ENCODE data around the gene EGLN2. TPM values are rescaled to one million over a fixed set of nuclear protein-coding genes. Genes with fewer than 3 reads are reported as not detected.
"Not testable (repeated sequence)": the region's sequence is repeated elsewhere in the genome, so short reads cannot be mapped to it uniquely, and the experiment has no call there.

The EGLN2 gene
- total RNA-seq, 1 donor from 2014 or later, result 27.0 TPM

DNA sequence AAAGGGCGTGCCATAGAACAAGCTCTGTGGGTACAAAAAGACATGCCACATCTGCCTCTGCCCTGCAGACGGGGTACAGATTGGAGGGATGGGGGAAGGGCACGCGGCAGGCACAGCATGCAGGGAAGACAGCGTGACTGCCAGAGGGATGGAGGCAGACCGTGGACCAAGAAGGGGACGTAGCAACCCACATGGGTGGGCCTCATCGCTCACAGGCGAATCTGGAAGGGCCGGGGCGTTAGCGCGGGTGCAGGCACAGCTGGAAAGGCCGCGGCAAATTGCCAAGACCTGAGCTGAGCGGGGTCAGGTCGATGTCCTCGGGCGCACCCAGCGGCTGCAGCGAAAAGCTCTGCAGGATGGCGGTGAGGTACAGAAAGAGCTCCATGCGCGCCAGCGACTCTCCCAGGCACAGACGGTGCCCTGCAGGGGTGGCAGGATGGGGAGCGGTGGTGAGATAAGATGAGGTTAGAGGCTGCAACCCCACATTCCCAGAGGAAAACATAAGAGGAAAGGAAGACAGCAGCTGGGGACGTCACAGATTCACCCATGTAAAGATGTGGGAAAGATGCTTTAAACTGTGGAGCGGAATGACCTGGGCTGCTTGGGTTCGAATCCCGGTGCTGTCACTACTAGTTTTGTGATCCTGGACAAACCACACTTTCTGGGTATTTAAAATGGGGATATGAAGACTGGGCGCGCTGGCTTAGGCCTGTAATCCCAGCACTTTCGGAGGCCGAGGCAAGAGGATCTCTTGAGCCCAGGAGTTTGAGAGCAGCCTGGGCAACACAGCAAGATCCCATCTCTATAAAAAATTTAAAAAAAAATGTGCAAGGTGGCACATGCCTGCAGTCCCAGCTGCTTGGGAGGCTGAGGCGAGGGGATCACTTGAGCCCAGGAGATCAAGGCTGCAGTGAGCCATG is 19.7 kb downstream of the EGLN2 start:
- H3K27me3 Mint-ChIP-seq (ENCODE audit: insufficient read depth, low read depth), result not testable (repeated sequence)

DNA sequence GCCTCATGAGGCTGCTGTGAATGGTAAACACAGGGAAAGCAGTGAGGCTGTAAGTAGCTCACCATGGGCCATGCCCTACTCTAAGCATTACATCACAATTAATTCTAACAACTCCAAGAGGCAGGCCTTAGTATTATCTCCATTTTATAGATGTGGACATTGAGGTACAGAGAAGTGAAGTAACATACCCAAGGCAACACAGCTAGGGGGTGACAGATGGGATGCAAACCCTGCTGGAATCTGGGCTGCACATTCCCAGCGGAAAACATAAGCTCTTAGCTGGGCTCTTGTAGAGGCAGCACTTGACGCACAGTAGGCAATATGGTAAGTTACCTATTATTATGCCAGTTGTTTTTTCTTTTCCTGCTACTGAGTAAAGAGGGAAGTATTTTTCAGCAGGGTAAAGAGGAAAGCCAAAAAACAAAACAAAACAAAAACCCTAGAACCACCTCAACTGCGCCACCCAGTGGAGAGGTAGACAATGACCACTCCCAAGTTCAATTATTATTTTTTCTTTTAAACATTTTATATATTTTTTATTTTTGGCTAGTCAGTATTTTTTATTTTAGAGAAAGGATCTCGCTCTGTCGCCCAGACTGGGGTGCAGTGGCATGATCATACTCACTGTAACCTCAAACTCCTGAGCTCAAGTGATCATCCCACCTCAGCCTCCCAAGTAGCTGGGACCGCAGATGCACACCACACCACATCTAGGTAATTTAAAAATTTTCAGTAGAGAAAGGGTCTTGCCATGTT is 20.7 kb downstream of the EGLN2 start:
- H3K4me3 ChIP-seq; H3K27me3 Mint-ChIP-seq (ENCODE audit: insufficient read depth, low read depth); DNase-seq (ENCODE audit: low spot score): not testable (repeated sequence)

More for the DNA sequence above, 19.7 kb downstream of the EGLN2 start:
- not testable (repeated sequence) for H3K27me3 ChIP-seq; H3K27ac ChIP-seq; H3K36me3 Mint-ChIP-seq; H3F3A ChIP-seq (ENCODE audit: low read depth); H3K9ac ChIP-seq; H3K36me3 ChIP-seq; H2AFZ ChIP-seq (replicated peaks); H3K9me3 Mint-ChIP-seq; H3K4me3 ChIP-seq; H4K20me1 ChIP-seq (ENCODE audit: low read depth); H3K9me3 ChIP-seq (ENCODE audit: low read depth); H3K79me2 ChIP-seq (ENCODE audit: low read depth)
- Histone ChIP-seq H3K4me2 (peak overlapping the region; percentile 59), H3K4me1 (peaks cover 14% of the 10 kb centered on the region)
- H3K4me1 Mint-ChIP-seq, result peaks cover 38% of the 10 kb centered on the region
- DNase-seq (ENCODE audit: low spot score), result peak; percentile 59
- H3K27ac Mint-ChIP-seq, result peak overlapping the region; percentile 21
- TF ChIP-seq CTCF (IDR thresholded peaks at IDR 0.05), result peak; percentile 44
- H3K4me3 Mint-ChIP-seq, result peak overlapping the region; percentile 65

GRCh38 chr19:40822161-40822560 is 23.2 kb downstream of the EGLN2 start:
- H3K4me2 ChIP-seq, result no peak overlapping the region
- DNase-seq (ENCODE audit: low spot score), result no peak
- no peak overlapping the region for H3K4me3 Mint-ChIP-seq

More for the DNA sequence above, 20.7 kb downstream of the EGLN2 start:
- not testable (repeated sequence) for H3K9me3 Mint-ChIP-seq; H3K9ac ChIP-seq; H4K20me1 ChIP-seq (ENCODE audit: low read depth); H3K4me2 ChIP-seq; H3K79me2 ChIP-seq (ENCODE audit: low read depth); H3K9me3 ChIP-seq (ENCODE audit: low read depth); H3K27ac Mint-ChIP-seq; H3K36me3 Mint-ChIP-seq; H2AFZ ChIP-seq (replicated peaks); H3K36me3 ChIP-seq; H3F3A ChIP-seq (ENCODE audit: low read depth); H3K4me3 Mint-ChIP-seq; H3K27ac ChIP-seq; H3K4me1 ChIP-seq; H3K27me3 ChIP-seq
- peak; percentile 81 for TF ChIP-seq CTCF (IDR thresholded peaks at IDR 0.05)
- peaks cover 36% of the 10 kb centered on the region for H3K4me1 Mint-ChIP-seq

DNA sequence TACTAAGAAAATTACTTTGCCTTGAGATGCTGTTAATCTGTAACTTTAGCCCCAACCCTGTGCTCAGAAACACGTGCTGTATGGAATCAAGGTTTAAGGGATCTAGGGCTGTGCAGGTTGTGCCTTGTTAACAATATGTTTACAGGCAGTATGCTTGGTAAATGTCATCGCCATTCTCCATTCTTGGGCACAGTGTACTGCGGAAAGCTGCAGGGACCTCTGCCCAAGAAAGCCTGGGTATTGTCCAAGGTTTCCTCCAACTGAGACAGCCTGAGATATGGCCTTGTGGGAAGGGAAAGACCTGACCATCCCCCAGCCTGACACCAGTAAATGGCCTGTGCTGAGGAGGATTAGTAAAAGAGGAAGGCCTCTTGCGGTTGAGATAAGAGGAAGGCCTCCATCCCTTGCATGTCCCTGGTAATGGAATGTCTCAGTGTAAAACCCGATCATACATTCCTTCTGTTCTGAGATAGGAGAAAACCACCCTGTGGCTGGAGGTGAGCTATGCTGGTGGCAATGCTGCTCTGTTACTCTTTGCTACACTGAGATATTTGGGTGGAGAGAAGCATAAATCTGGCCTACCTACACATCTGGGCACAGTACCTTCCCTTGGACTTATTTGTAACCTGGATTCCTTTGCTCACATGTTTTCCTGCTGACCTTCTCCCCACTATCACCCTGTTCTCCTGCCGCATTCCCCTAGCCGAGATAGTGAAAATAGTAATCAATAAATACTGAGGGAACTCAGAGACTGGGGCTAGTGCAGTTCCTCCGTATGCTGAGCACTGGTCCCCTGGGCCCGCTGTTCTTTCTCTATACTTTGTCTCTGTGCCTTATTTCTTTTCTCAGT is 23.9 kb downstream of the EGLN2 start:
- H3K4me1 ChIP-seq; H3K36me3 ChIP-seq; H3K27me3 Mint-ChIP-seq (ENCODE audit: insufficient read depth, low read depth); H3K79me2 ChIP-seq (ENCODE audit: low read depth); H3K4me2 ChIP-seq; H3F3A ChIP-seq (ENCODE audit: low read depth); H3K4me3 Mint-ChIP-seq; H3K9ac ChIP-seq; H3K27ac ChIP-seq; H3K9me3 Mint-ChIP-seq; H3K27me3 ChIP-seq; H4K20me1 ChIP-seq (ENCODE audit: low read depth); H2AFZ ChIP-seq (replicated peaks); H3K9me3 ChIP-seq (ENCODE audit: low read depth); DNase-seq (ENCODE audit: low spot score); H3K36me3 Mint-ChIP-seq; H3K4me3 ChIP-seq: not testable (repeated sequence)
- H3K27ac Mint-ChIP-seq, result peak overlapping the region; percentile 81
- H3K4me1 Mint-ChIP-seq, result peaks cover 26% of the 10 kb centered on the region

More at GRCh38 chr19:40822161-40822560, 23.2 kb downstream of the EGLN2 start:
- H3K4me3 ChIP-seq, result no peak overlapping the region
- Mint-ChIP-seq H3K36me3 (peaks cover 7% of the 10 kb centered on the region), H3K27ac (peak overlapping the region; percentile 81), H3K9me3 (no peaks in the 10 kb centered on the region), H3K27me3 (ENCODE audit: insufficient read depth, low read depth) (peaks cover 4% of the 10 kb centered on the region), H3K4me1 (peaks cover 26% of the 10 kb centered on the region)
- H3F3A ChIP-seq (ENCODE audit: low read depth), result peaks cover 6% of the 10 kb centered on the region
- H3K9ac ChIP-seq, result no peak overlapping the region
- H3K79me2 ChIP-seq (ENCODE audit: low read depth), result no peaks in the 10 kb centered on the region
- no peaks in the 10 kb centered on the region for H3K9me3 ChIP-seq (ENCODE audit: low read depth)
- H3K36me3 ChIP-seq, result no peaks in the 10 kb centered on the region
- H3K27ac ChIP-seq, result no peak overlapping the region
- H2AFZ ChIP-seq (replicated peaks), result no peak overlapping the region
- peaks cover 8% of the 10 kb centered on the region for H3K27me3 ChIP-seq
- TF ChIP-seq EZH2 (IDR thresholded peaks at IDR 0.05) (no peak), EZH2phosphoT487 (IDR thresholded peaks at IDR 0.05) (no peak), CTCF (IDR thresholded peaks at IDR 0.05) (no peak)
- no peaks in the 10 kb centered on the region for H4K20me1 ChIP-seq (ENCODE audit: low read depth)
- peaks cover 8% of the 10 kb centered on the region for H3K4me1 ChIP-seq

DNA sequence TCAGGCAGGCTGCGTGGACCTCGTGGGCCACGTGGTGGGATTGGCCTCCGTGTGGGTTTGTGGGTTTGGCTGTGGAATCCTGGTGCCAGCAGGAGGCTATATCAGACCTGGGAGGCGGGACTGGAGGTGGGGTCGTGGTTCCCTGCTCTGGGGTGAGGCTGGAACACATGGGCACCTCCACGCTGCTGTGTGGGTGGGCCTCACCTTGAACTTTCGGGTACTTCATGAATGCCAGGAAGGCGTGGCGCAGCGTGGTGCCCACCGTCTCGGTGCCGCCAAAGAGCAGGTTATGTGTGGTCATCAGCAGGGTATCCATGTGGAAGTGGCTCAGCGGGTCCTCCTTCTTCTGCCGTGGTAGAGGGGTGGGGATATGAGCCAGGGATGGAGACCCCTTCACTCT is 25.9 kb downstream of the EGLN2 start:
- DNase-seq (ENCODE audit: low spot score); H2AFZ ChIP-seq (replicated peaks); H3K4me3 ChIP-seq; H3K9ac ChIP-seq; H3K9me3 Mint-ChIP-seq; H4K20me1 ChIP-seq (ENCODE audit: low read depth); H3K27me3 Mint-ChIP-seq (ENCODE audit: insufficient read depth, low read depth); H3K79me2 ChIP-seq (ENCODE audit: low read depth); H3K36me3 Mint-ChIP-seq; H3K4me1 ChIP-seq; H3K9me3 ChIP-seq (ENCODE audit: low read depth); H3K4me3 Mint-ChIP-seq; H3K4me2 ChIP-seq; H3K27ac ChIP-seq; H3K27me3 ChIP-seq; H3F3A ChIP-seq (ENCODE audit: low read depth); H3K27ac Mint-ChIP-seq; H3K36me3 ChIP-seq: not testable (repeated sequence)
- peaks cover 18% of the 10 kb centered on the region for H3K4me1 Mint-ChIP-seq

All from neural progenitor cell (in vitro differentiated cells).